Upper lobe of left lung (tissue), 6 donors: ENCODE measurements around the gene ANKMY1. TPM values are rescaled to one million over a fixed set of nuclear protein-coding genes. Genes with fewer than 3 reads are reported as not detected.
A peak's percentile ranks its signal among the peaks of the same experiment; 100 is the strongest.

ENCODE experiments used
- ATAC-seq, 2 donors: fragments of 200-7000 bp; cut with Tn5 transposase; one replicate each; pipeline ENCODE4 v1.9.1; 2022; ENCODE audit warnings: mild to moderate bottlenecking in 2 of 2, moderate library complexity in 2 of 2; ENCODE audit not compliant: low FRiP score in 2 of 2
- DNase-seq, 2 donors: peaks; one replicate each; pipeline ENCODE4 v3.0.0-alpha.2; 2019 to 2020
- H3K27ac ChIP-seq, 4 donors: fragments of 200-600 bp; sonication (generic); one replicate each; pipeline ENCODE4 v1.5.1; 2016 to 2019
- H3K27me3 ChIP-seq, 4 donors: fragments of 200-600 bp; sonication (generic); one replicate each; pipeline ENCODE4 v1.5.1; 2017 to 2019
- H3K36me3 ChIP-seq, 4 donors: fragments of 200-600 bp; sonication (generic); one replicate each; pipeline ENCODE4 v1.5.1; 2016 to 2019
- H3K4me1 ChIP-seq, 4 donors: fragments of 200-600 bp; sonication (generic); one replicate each; pipeline ENCODE4 v1.5.1; 2018 to 2019
- H3K4me3 ChIP-seq, 4 donors: fragments of 200-600 bp; sonication (generic); one replicate each; pipeline ENCODE4 v1.5.1; 2017 to 2019; ENCODE audit warnings: mild to moderate bottlenecking in 2 of 4, moderate library complexity in 1 of 4
- H3K9me3 ChIP-seq, 4 donors: fragments of 200-600 bp; sonication (generic); one replicate each; pipeline ENCODE4 v1.5.1; 2018 to 2019
- CTCF ChIP-seq, 6 experiments: fragments of 450-650 bp in 4 of 6; fragments of 200-600 bp in 2 of 6; sonication (generic) in 2 of 6; IDR thresholded peaks; one replicate each; pipeline ENCODE4 v1.5.1; 2016 to 2019; ENCODE audit warnings: antibody characterized with exemption in 6 of 6
- EP300 ChIP-seq, 4 donors: sonication (generic); formaldehyde crosslinking; IDR thresholded peaks; one replicate each; pipeline ENCODE4 v1.5.1; 2017; ENCODE audit warnings: antibody characterized with exemption in 4 of 4, control low read depth in 2 of 4
- POLR2A ChIP-seq, 4 donors: fragments of 450-650 bp; IDR thresholded peaks; one replicate each; pipeline ENCODE4 v1.5.1; 2016 to 2017; ENCODE audit warnings: antibody characterized with exemption in 4 of 4, mild to moderate bottlenecking in 2 of 4
- POLR2AphosphoS5 ChIP-seq, 2 donors: sonication (generic); formaldehyde crosslinking; IDR thresholded peaks; one replicate each; pipeline ENCODE4 v1.5.1; 2017; ENCODE audit warnings: antibody characterized with exemption in 2 of 2
- WGBS, 2 donors: methylation state at CpG; one replicate each; pipeline ENCODE4 v1.1.5; 2017 to 2018; 5-methylcytosine and 5-hydroxymethylcytosine counted together
- total RNA-seq, 6 donors: library from RNA; depleted of rRNA in 4 of 6; stranded (reverse); fragments of >200 nt in 4 of 6; gene quantifications; one replicate each; pipeline versions ENCODE4 v1.1.0 to v1.2.1, GENCODE V29; 2016 to 2021
- donor health status: DM: no; HTN: no; CAD: no; lungs with moderate emphysema.
- donor health status: DM: no; HTN: yes; CAD: no; lungs with severe emphysema.

The ANKMY1 gene
- total RNA-seq, 6 donors from 2014 or later = 23.7 to 97.4 (median 26.9) TPM

- 87 to 93% methylated on average over 21 to 37 of the region's 37 CpGs for WGBS, 2 donors
- no peak for TF ChIP-seq POLR2A (IDR thresholded peaks at IDR 0.05)
- TF ChIP-seq POLR2AphosphoS5 (IDR thresholded peaks at IDR 0.05) = no peak
- TF ChIP-seq CTCF (IDR thresholded peaks at IDR 0.05) = no peak
- no peak for TF ChIP-seq EP300 (IDR thresholded peaks at IDR 0.05)
- Histone ChIP-seq H3K4me3 (no peak overlapping the region), H3K36me3 (peaks cover 10 to 65% (median 53%) of the 10 kb centered on the region in 4 donors), H3K27me3 (no peaks in the 10 kb centered on the region), H3K9me3 (no peaks in the 10 kb centered on the region), H3K4me1 (peaks cover 27 to 47% (median 31%) of the 10 kb centered on the region in 4 donors), H3K27ac (no peak overlapping the region)
- no peak for ATAC-seq
- peak in 1 of 2 donors; percentile 73 for DNase-seq
Observed at GRCh38 chr2:240573516-240574385, 16.0 kb upstream of the ANKMY1 start.

GRCh38 chr2:240573071-240573515, 15.3 kb upstream of the ANKMY1 start:
- DNase-seq (peak in 1 of 2 donors; percentile 75), ATAC-seq (no peak)
- Histone ChIP-seq H3K4me3 (no peak overlapping the region), H3K36me3 (peaks cover 10 to 59% (median 49%) of the 10 kb centered on the region in 4 donors), H3K9me3 (no peaks in the 10 kb centered on the region), H3K4me1 (peaks cover 22 to 41% (median 25%) of the 10 kb centered on the region in 4 donors), H3K27me3 (no peaks in the 10 kb centered on the region), H3K27ac (no peak overlapping the region)
- WGBS, 2 donors = 90 to 95% methylated on average over 12 to 17 of the region's 20 CpGs
- TF ChIP-seq CTCF (IDR thresholded peaks at IDR 0.05) (no peak), POLR2AphosphoS5 (IDR thresholded peaks at IDR 0.05) (no peak), EP300 (IDR thresholded peaks at IDR 0.05) (no peak), POLR2A (IDR thresholded peaks at IDR 0.05) (no peak)

GRCh38 chr2:240572141-240573031, 14.6 kb upstream of the ANKMY1 start:
- peaks cover 26 to 40% (median 28%) of the 10 kb centered on the region in 4 donors for H3K4me1 ChIP-seq
- H3K9me3 ChIP-seq = no peaks in the 10 kb centered on the region
- DNase-seq (peak in 1 of 2 donors; percentile 68), ATAC-seq (no peak)
- 89 to 98% methylated on average over 11 to 28 of the region's 30 CpGs for WGBS, 2 donors
- no peaks in the 10 kb centered on the region for H3K27me3 ChIP-seq
- no peak overlapping the region for H3K27ac ChIP-seq
- no peak for TF ChIP-seq POLR2AphosphoS5 (IDR thresholded peaks at IDR 0.05)
- no peak for TF ChIP-seq CTCF (IDR thresholded peaks at IDR 0.05)
- TF ChIP-seq POLR2A (IDR thresholded peaks at IDR 0.05) = no peak
- no peak for TF ChIP-seq EP300 (IDR thresholded peaks at IDR 0.05)
- H3K4me3 ChIP-seq = no peak overlapping the region
- peaks cover 10 to 52% (median 42%) of the 10 kb centered on the region in 4 donors for H3K36me3 ChIP-seq

DNA sequence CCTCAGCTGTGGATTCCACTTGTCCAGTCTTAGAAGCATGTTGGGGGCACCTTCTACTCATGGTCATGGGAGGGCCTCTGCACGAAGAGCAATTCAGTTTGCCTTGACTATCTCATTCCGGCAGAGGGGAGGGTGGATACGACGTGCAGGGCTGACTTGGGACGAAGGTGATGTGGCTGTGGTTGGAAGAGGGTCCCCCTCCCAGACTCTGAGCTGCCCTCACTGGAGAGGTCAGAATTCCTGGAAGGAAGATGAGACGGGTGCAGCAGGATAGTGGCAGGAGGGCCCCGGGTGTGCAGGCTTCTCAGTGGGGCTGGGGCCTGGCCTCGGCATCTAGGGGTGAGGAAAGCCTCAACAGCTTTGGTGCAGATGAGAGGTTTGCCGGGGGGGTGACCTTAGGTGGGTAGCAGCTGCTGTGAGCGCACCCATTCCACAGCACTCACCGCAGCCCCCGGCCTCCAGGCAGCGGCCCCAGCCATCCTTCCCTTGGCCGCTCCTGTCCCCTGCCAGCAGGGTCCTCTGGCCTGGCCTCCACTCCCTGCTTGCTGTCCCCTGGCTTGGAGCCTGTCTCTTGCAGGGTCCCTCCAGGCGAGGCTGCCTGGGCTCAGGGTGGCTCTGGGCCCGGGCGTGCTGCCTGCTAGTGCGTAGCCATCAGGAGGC, 13.7 kb upstream of the ANKMY1 start:
- WGBS, 2 donors = 85 to 92% methylated on average over 7 to 18 of the region's 18 CpGs
- Histone ChIP-seq H3K4me3 (no peak overlapping the region), H3K4me1 (peaks cover 35 to 49% (median 38%) of the 10 kb centered on the region in 4 donors), H3K9me3 (no peaks in the 10 kb centered on the region), H3K36me3 (peaks cover 6 to 42% (median 32%) of the 10 kb centered on the region in 4 donors), H3K27ac (no peak overlapping the region), H3K27me3 (no peaks in the 10 kb centered on the region)
- no peak for ATAC-seq
- DNase-seq = peak; percentile 17 to 68
- TF ChIP-seq POLR2AphosphoS5 (IDR thresholded peaks at IDR 0.05) (no peak), POLR2A (IDR thresholded peaks at IDR 0.05) (no peak), CTCF (IDR thresholded peaks at IDR 0.05) (no peak), EP300 (IDR thresholded peaks at IDR 0.05) (no peak)
